Neural progenitor cell (in vitro differentiated cells): Measurements from ENCODE around the gene UBE2R2. TPM values are rescaled to one million over a fixed set of nuclear protein-coding genes. Genes with fewer than 3 reads are reported as not detected.

Experiments
- DNase-seq: peaks from one replicate; pipeline ENCODE4 v3.0.0-alpha.2; 2016; ENCODE audit warnings: low spot score
- H2AFZ ChIP-seq: fragments of 200-600 bp; sonication (generic); replicated peaks from 2 replicates; pipeline ENCODE4 v1.6.1; 2016; ENCODE audit warnings: antibody characterized with exemption
- H3F3A ChIP-seq: fragments of 200-600 bp; sonication (generic); 2 replicates; pipeline ENCODE4 v1.6.1; 2016; ENCODE audit warnings: antibody characterized with exemption, low read depth
- H3K27ac ChIP-seq: fragments of 200-600 bp; sonication (generic); 2 replicates; pipeline ENCODE4 v1.5.1; 2016; ENCODE audit warnings: mild to moderate bottlenecking
- H3K27me3 ChIP-seq: fragments of 200-600 bp; sonication (generic); 2 replicates; pipeline ENCODE4 v1.6.1; 2016; ENCODE audit warnings: mild to moderate bottlenecking, moderate library complexity
- H3K36me3 ChIP-seq: fragments of 200-600 bp; sonication (generic); 2 replicates; pipeline ENCODE4 v1.5.1; 2016
- H3K4me1 ChIP-seq: fragments of 200-600 bp; sonication (generic); 2 replicates; pipeline ENCODE4 v1.6.1; 2016; ENCODE audit warnings: mixed run types
- H3K4me2 ChIP-seq: fragments of 200-600 bp; sonication (generic); 2 replicates; pipeline ENCODE4 v1.6.1; 2016
- H3K4me3 ChIP-seq: fragments of 200-600 bp; sonication (generic); 2 replicates; pipeline ENCODE4 v1.5.1; 2016
- H3K79me2 ChIP-seq: fragments of 200-600 bp; sonication (generic); 2 replicates; pipeline ENCODE4 v1.6.1; 2016; ENCODE audit warnings: low read depth
- H3K9ac ChIP-seq: fragments of 200-600 bp; sonication (generic); 2 replicates; pipeline ENCODE4 v1.6.1; 2016
- H3K9me3 ChIP-seq: fragments of 200-600 bp; sonication (generic); 2 replicates; pipeline ENCODE4 v1.5.1; 2016; ENCODE audit warnings: low read depth
- H4K20me1 ChIP-seq: fragments of 200-600 bp; sonication (generic); 2 replicates; pipeline ENCODE4 v1.6.1; 2016; ENCODE audit warnings: low read depth
- H3K27ac Mint-ChIP-seq: 3 replicates; pipeline ENCODE4 v1.8.0; 2021; ENCODE audit warnings: mixed read lengths
- H3K27me3 Mint-ChIP-seq: 2 replicates; pipeline ENCODE4 v1.8.0; 2022; ENCODE audit warnings: low read depth, mild to moderate bottlenecking, inconsistent platforms, moderate library complexity, mixed read lengths; ENCODE audit not compliant: insufficient read depth
- H3K36me3 Mint-ChIP-seq: 3 replicates; pipeline ENCODE4 v1.8.0; 2021; ENCODE audit warnings: mixed read lengths
- H3K4me1 Mint-ChIP-seq: 3 replicates; pipeline ENCODE4 v1.8.0; 2021; ENCODE audit warnings: mixed read lengths
- H3K4me3 Mint-ChIP-seq: 3 replicates; pipeline ENCODE4 v1.8.0; 2021; ENCODE audit warnings: mild to moderate bottlenecking, moderate library complexity, mixed read lengths
- H3K9me3 Mint-ChIP-seq: 3 replicates; pipeline ENCODE4 v1.8.0; 2020; ENCODE audit warnings: mixed read lengths
- EZH2 ChIP-seq: fragments of 200-600 bp; sonication (generic); IDR thresholded peaks from 2 replicates; pipeline ENCODE4 v1.6.1; 2017; ENCODE audit warnings: antibody characterized with exemption, mild to moderate bottlenecking, moderate library complexity
- EZH2phosphoT487 ChIP-seq: fragments of 200-600 bp; sonication (generic); IDR thresholded peaks from 2 replicates; pipeline ENCODE4 v1.6.1; 2017; ENCODE audit warnings: antibody characterized with exemption
- total RNA-seq: library from RNA; depleted of rRNA; stranded (reverse); fragments of >200 nt; gene quantifications from 2 replicates; pipeline ENCODE4 v1.2.3, GENCODE V29; 2015; ENCODE audit warnings: low replicate concordance
- TF ChIP-seq, protein P1 (sequence below): fragments of 200-600 bp; sonication (generic); IDR thresholded peaks from 2 replicates; pipeline ENCODE4 v1.5.1; 2017; ENCODE audit warnings: antibody characterized with exemption, mild to moderate bottlenecking

The UBE2R2 gene
- total RNA-seq, 1 donor from 2014 or later = 68.3 TPM

DNA sequence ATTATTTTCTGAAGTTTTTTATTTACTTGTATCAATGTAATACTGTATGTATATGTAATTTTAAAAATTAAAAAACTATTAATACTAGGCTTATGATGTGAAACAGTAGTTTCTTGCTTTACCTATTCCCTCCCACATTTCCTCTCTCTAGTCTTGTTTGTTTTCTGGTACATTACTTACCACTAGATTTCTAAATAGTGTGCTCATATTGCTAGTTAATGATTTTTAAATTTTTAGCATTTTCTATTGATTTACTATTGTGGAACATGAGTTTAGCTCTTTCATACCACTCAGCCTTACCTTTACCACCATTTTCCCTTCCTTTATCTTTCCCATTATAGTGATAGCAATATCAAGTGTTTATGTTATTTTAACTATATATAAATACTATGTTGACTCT lies 39.3 kb downstream of the UBE2R2 start:
- H3F3A ChIP-seq = peaks cover 3% of the 10 kb centered on the region
- Mint-ChIP-seq H3K9me3 (no peaks in the 10 kb centered on the region), H3K36me3 (peaks cover 16% of the 10 kb centered on the region), H3K27me3 (peaks cover 2% of the 10 kb centered on the region), H3K4me1 (peaks cover 10% of the 10 kb centered on the region), H3K4me3 (no peak overlapping the region), H3K27ac (no peak overlapping the region)
- no peaks in the 10 kb centered on the region for H3K27me3 ChIP-seq
- H2AFZ ChIP-seq = no peak overlapping the region
- peaks cover 92% of the 10 kb centered on the region for H4K20me1 ChIP-seq
- no peak overlapping the region for H3K9ac ChIP-seq
- H3K4me2 ChIP-seq = no peak overlapping the region
- no peaks in the 10 kb centered on the region for H3K4me1 ChIP-seq
- no peak for DNase-seq
- no peak overlapping the region for H3K27ac ChIP-seq
- TF ChIP-seq EZH2phosphoT487 = no peak
- TF ChIP-seq EZH2 = no peak
- TF ChIP-seq, protein P1, sequence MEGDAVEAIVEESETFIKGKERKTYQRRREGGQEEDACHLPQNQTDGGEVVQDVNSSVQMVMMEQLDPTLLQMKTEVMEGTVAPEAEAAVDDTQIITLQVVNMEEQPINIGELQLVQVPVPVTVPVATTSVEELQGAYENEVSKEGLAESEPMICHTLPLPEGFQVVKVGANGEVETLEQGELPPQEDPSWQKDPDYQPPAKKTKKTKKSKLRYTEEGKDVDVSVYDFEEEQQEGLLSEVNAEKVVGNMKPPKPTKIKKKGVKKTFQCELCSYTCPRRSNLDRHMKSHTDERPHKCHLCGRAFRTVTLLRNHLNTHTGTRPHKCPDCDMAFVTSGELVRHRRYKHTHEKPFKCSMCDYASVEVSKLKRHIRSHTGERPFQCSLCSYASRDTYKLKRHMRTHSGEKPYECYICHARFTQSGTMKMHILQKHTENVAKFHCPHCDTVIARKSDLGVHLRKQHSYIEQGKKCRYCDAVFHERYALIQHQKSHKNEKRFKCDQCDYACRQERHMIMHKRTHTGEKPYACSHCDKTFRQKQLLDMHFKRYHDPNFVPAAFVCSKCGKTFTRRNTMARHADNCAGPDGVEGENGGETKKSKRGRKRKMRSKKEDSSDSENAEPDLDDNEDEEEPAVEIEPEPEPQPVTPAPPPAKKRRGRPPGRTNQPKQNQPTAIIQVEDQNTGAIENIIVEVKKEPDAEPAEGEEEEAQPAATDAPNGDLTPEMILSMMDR = no peak
- no peaks in the 10 kb centered on the region for H3K9me3 ChIP-seq
- peaks cover 100% of the 10 kb centered on the region for H3K79me2 ChIP-seq
- no peak overlapping the region for H3K4me3 ChIP-seq
- no peaks in the 10 kb centered on the region for H3K36me3 ChIP-seq

DNA sequence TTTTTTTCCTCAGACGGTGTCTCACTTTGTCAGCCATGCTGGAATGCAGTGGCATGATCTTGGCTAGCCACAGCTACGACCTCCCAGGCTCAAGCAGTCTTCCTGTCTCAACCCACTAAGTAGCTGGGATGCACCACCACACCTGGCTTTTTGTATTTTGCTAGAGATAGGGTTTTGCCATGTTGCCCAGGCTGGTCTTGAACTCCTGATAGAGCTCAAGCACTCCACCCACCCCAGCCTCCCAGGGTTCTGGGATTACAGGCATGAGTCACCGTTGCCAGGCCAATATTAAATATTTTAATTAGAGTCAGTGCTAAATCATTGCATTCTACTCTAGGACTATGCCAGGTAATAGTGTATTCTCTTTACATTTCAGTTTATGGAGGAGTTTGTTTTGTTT lies 41.5 kb downstream of the UBE2R2 start:
- Mint-ChIP-seq H3K9me3 (peaks cover 3% of the 10 kb centered on the region), H3K36me3 (peaks cover 26% of the 10 kb centered on the region), H3K27me3 (peaks cover 2% of the 10 kb centered on the region), H3K4me3 (no peak overlapping the region), H3K4me1 (peaks cover 8% of the 10 kb centered on the region), H3K27ac (no peak overlapping the region)
- H3K36me3 ChIP-seq = no peaks in the 10 kb centered on the region
- H3K4me3 ChIP-seq = no peak overlapping the region
- no peak overlapping the region for H3K4me2 ChIP-seq
- H3K79me2 ChIP-seq = peaks cover 100% of the 10 kb centered on the region
- no peaks in the 10 kb centered on the region for H3K9me3 ChIP-seq
- TF ChIP-seq EZH2 (no peak), EZH2phosphoT487 (no peak)
- TF ChIP-seq, protein P1 = no peak
- no peaks in the 10 kb centered on the region for H3K4me1 ChIP-seq
- no peak overlapping the region for H3K27ac ChIP-seq
- H3F3A ChIP-seq = peaks cover 3% of the 10 kb centered on the region
- H4K20me1 ChIP-seq = peaks cover 85% of the 10 kb centered on the region
- DNase-seq = no peak
- no peak overlapping the region for H3K9ac ChIP-seq
- H2AFZ ChIP-seq = no peak overlapping the region
- H3K27me3 ChIP-seq = no peaks in the 10 kb centered on the region

DNA sequence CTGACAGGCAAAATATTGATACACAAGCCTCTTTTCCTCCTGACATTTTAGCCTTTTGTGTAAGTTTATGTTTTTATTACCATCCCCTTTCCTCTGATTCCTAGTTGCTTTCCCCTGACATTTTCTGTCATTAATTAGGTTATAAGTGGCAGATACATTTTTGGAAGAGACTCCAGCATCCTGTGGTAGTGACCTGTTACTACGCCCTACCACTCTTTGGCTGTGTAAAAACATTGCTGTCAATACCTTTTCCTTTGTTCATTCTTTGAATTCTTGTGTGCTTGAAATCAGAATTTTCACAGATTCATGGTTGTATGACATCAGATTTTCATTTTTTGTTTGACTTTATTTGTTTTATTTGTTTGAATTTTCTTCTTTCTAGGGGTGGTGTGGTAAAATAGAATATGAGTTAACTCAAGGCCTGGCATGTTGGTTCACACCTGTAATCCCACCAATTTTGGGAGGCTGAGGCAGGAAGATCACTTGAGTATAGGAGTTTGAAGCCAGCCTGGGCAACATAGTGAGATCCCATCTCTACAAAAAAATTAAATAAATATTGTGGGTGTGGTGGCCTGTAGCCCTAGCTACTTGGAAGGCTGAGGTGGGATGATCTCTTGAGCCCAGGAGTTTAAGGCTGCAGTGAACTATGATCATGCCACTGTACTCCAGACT lies 43.4 kb downstream of the UBE2R2 start:
- Mint-ChIP-seq H3K4me1 (peaks cover 5% of the 10 kb centered on the region), H3K4me3 (no peak overlapping the region), H3K27ac (peak overlapping the region; percentile 4), H3K9me3 (peaks cover 11% of the 10 kb centered on the region), H3K36me3 (peaks cover 26% of the 10 kb centered on the region), H3K27me3 (peaks cover 2% of the 10 kb centered on the region)
- peaks cover 3% of the 10 kb centered on the region for H3F3A ChIP-seq
- peaks cover 72% of the 10 kb centered on the region for H4K20me1 ChIP-seq
- no peaks in the 10 kb centered on the region for H3K4me1 ChIP-seq
- no peaks in the 10 kb centered on the region for H3K36me3 ChIP-seq
- no peaks in the 10 kb centered on the region for H3K27me3 ChIP-seq
- H3K9ac ChIP-seq = no peak overlapping the region
- H3K4me3 ChIP-seq = no peak overlapping the region
- H3K4me2 ChIP-seq = no peak overlapping the region
- peaks cover 100% of the 10 kb centered on the region for H3K79me2 ChIP-seq
- no peak for TF ChIP-seq EZH2
- no peak for TF ChIP-seq EZH2phosphoT487
- TF ChIP-seq, protein P1 = no peak
- H3K9me3 ChIP-seq = no peaks in the 10 kb centered on the region
- DNase-seq = no peak
- H2AFZ ChIP-seq = no peak overlapping the region
- H3K27ac ChIP-seq = no peak overlapping the region
